Right hindlimb (tissue), 1 donor: ENCODE measurements around the gene NAA15.
"Not testable (repeated sequence)": the region's sequence is repeated elsewhere in the genome, so short reads cannot be mapped to it uniquely, and the experiment has no call there.

ENCODE experiments used
- DNase-seq: peaks from one replicate; pipeline ENCODE4 v3.0.0-alpha.2; 2018

Gene NAA15

DNA sequence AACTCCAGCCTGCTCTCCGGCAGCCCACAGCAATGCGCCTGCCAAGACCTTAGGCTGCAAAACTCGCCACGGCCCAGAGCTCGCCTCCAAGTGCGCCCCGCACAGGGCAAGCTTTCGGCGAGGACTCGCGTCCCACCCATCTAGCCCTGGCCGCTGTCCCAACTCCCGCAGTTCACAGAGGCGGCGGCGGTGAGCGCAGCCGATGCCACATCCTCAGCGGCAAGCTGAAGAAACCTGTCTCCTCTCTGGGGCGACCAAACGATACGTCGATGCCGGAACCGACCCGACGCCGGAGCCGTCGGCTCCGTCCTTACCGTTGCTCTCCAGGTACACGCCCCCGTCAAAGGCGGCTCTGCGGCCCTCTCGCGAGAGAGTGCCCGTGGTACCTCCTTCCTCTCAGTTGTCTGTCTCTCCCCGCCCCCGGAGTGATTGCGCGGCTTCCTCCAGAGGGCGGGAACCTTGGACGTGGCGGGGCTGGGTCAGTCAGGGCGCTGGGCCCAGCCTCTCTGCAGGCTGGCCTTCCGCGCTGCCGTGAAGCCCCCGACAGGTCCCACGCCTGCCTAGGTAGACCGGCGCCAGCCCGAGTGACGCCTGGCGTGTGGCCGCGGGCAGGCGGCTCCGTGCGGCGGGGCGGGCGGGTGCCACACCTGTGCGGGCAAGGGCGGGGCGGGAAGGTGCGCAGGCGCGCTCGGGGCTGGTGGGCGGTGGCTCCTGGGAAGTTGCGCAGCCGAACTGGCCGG lies 152.2 kb downstream of the NAA15 start:
- peak; percentile 99 for DNase-seq

DNA sequence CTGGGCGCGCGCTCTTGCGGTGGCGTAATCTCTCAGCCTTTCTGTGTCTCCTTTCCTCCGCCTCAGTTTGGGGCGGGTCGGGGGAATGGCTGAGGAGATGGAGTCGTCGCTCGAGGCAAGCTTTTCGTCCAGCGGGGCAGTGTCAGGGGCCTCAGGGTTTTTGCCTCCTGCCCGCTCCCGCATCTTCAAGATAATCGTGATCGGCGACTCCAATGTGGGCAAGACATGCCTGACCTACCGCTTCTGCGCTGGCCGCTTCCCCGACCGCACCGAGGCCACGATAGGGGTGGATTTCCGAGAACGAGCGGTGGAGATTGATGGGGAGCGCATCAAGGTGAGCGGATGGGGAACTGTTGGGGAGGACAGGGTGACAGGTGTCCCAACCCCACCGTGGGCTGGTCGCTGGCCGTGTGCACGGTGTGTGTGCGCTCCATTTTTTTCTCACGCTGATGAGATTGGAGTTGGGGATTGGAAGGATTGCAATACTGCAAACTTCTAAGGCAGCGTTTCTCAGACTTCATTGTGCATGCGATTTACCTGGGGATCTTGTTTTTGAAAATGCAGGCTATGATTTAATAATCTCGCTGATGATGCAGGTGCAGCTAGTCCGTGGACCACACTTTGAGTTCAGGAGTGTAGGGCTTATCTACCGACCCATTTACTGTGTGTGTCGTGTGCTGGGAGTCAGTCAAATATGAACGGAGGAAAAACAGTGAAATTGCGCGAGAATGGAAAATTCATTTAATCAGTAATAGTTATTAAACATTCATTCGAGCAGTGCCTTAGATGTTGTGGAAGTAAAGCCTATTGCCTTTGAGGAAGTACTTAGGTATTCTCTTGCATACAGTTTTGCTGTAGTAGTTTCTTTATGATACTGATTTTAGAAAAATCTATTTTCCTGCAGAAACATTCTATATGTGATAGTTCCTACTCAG lies 153.1 kb downstream of the NAA15 start, which contains the start of gene RAB33B:
Gene RAB33B (plus strand): TSS at position 11 of the 935 bp plus-strand sequence. CDS start 75 bp downstream, at position 86.
- DNase-seq = no peak

DNA sequence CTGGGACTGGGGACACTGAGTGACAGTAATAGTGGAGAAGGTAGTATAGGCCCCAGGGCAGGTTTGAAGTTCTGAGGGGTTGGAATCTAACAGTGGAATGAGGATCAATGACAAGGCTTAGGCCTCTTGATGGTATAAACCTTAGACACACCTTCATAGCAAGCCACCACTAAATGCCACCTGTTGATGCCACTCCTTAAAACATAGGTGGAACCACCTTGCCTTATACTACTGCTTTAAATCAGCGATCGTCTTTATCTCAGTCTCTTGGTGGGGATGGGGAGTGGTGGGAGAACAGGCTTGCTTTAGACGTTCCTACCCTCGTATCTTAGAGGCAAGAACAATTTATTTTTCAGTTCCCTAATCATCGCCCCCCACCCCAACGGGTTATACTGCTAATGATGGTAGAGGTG lies 153.8 kb downstream of the NAA15 start:
- DNase-seq = no peak

DNA sequence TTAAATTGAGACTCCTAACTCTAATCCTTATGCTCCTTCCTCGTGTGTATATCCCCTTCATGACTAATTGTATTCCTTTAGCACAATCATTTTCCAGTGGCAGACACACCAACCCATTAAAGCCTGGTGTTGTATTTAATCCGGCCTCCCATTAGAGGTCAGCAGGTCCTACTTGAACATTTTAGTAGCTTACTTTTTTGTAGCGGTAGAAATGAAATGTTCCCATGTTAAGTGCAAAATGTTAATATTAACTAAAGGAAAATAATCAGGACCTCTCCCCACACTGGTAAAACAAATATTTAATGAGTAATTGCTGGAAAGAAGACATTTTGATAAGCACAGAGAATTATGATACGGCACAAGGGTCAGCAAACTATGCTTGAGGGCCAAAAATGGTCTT lies 156.0 kb downstream of the NAA15 start:
- no peak for DNase-seq

DNA sequence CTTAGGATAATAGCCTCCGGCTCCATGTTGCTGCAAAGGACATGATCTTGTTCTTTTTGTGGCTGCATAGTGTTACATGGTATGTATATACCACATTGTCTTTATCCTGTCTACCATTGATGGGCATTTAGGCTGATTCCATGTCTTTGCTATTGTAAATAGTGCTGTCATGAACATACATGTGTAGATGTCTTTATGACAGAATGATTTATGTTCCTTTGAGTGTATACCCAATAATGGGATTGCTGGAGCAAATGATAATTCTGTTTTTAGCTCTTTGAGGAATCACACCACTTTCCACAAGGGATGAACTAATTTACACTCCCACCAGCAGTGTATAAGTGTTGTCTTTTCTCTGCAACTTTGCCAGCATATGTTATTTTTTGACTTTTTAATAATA lies 157.2 kb downstream of the NAA15 start:
- DNase-seq = no peak

DNA sequence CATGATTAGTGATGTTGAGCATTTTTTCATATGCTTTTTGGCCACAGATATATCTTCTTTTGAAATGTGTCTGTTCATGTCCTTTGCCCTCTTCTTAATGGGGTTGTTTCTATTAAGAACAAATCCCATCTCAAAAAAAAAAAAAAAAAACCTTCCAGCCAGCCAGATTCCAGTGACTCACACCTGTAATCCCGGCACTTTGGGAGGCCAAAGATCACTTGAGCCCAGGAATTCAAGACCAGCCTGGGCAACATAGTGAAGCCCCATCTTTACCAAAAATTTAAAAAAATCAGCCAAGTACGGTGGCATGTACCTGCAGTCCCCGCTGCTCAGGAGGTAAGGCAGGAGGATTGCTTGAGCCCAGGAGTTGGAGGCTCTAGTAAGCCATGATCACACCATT lies 157.7 kb downstream of the NAA15 start:
- DNase-seq = no peak

DNA sequence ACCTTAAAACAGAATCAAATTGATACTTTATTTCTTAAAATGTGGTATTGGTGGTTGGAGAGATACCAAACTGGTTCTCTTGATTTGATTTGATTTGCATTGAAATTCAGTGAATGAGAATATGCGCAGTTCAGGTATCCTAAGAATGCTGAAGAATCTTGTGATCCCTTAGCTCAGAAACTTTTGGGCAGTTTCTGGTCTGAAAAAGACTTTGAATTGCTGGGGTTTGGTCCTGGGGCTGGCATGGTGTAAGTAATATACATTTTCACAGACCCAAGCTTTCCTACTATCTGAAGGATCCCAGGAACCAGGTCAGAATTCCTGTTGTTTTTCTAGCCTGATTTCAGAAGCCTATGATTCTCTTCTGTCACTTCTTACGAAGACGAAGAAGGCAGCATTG lies 159.3 kb downstream of the NAA15 start:
- no peak for DNase-seq

DNA sequence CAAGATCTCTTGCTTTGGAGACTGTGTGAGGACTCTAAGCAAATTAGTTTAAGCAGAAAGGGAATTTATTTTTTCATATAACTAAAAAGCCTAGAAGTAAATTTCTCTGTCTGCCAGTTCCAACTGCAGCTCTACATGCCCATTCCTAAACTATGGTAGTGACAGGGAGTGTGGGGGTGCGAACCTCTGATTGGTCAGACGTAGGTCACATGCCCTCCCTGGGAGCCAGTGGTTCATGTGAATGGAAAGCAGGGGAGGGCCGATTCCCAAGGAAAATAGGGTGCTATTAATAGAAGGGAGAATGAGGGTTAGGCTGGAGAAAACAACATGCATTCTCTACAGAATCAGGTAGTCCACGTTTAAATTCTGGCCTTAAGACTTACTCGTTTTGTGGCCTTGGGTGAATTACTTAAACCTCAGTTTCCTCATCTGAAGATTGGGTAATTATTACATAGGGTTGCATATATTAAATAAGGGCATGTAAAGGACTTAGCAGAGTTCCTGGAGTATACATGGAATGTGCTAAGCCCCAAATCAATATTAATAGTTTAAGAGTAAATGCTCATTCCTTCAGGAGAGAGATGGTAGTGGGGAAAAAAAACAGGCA lies 159.8 kb downstream of the NAA15 start:
- no peak for DNase-seq

DNA sequence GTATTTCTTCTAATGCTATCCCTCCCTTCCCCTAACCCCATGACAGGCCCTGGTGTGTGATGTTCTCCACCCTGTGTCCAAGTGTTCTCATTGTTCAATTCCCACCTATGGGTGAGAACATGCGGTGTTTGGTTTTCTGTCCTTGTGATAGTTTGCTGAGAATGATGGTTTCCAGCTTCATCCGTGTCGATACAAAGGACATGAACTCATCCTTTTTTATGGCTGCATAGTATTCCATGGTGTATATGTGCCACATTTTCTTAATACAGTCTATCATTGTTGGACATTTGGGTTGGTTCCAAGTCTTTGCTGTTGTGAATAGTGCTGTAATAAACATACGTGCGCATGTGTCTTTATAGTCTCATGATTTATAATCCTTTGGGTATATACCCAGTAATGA lies 163.2 kb downstream of the NAA15 start:
- DNase-seq = not testable (repeated sequence)

DNA sequence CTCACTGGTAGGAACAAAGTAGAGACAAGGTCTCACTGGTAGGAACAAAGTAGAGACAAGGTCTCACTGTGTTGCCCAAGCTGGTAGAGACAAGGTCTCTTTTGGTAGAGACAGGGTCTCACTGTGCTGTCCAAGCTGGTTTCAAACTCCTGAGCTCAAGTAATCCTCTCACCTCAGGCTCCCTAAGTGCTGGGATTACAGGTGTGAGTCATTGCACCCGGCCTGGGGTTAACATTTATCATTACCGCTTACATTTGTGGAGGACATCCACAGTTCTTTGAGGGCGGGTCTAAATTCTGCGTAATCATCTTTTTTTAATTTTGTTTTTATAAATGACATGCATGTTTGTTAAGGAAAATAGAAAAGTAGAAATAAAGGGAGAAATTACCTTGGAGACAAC lies 164.6 kb downstream of the NAA15 start:
- DNase-seq = no peak

DNA sequence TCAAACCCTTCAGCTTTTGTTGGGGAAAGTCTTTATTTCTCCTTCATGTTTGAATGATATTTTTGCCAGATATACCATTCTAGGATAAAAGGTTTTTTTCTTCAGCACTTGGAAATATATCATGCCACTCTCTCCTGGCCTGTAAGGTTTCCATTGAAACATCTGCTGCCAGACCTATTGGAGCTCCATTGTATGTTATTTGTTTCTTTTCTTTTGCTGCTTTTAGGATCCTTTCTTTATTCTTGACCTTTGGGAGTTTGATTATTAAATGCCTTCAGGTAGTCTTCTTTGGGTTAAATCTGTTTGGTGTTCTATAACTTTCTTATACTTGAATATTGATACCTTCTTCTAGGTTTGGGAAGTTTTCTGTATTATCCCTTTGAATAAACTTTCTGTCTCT lies 167.5 kb downstream of the NAA15 start:
- not testable (repeated sequence) for DNase-seq

DNA sequence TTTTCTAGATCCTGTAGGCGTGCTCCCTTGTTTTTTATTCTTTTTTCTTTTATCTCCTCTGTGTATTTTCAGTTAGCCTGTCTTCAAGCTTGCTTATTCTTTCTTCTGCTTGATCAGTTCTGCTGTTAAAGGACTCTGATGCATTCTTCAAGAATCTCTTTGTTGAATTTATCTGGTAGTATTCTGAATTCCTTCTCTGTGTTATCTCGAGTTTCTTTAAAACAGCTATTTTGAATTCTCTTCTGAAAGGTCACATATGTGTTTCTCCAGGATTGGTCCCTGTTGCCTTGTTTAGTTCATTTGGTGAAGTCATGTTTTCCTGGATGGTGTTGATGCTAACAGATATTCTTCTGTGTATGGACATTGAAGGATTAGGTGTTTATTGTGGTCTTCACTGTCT lies 167.9 kb downstream of the NAA15 start:
- DNase-seq = no peak
